ENCODE data around the gene TNFSF13B. TPM values are rescaled to one million over a fixed set of nuclear protein-coding genes. Genes with fewer than 3 reads are reported as not detected.

TNFSF13B gene
- total RNA-seq (ENCODE audit: unreplicated experiment), result 0.47 TPM
- long read RNA-seq, result 0 reads

- peak within 1 kb of the TSS; percentile 32 for H3K4me3 Mint-ChIP-seq (ENCODE audit: unreplicated experiment)
- H3K27ac Mint-ChIP-seq (ENCODE audit: unreplicated experiment), result no peak within 1 kb of the TSS
- peak; percentile 59 for DNase-seq
- H3K27me3 Mint-ChIP-seq (ENCODE audit: unreplicated experiment), result no peaks in the 10 kb centered on the region
- H3K9me3 Mint-ChIP-seq (ENCODE audit: unreplicated experiment), result no peaks in the 10 kb centered on the region
- peaks cover 13% of the 10 kb centered on the region for H3K4me1 Mint-ChIP-seq (ENCODE audit: low read depth, unreplicated experiment)
- H3K36me3 Mint-ChIP-seq (ENCODE audit: unreplicated experiment), result no peaks in the 10 kb centered on the region
- TF ChIP-seq CTCF (IDR thresholded peaks at IDR 0.05; ENCODE audit: partially characterized antibody, unreplicated experiment), result no peak
These were observed at the start of gene TNFSF13B for GRCh38 chr13:108269601-108270328. TNFSF13B (plus strand) TSS chr13:108269718; CDS start chr13:108269896, 178 bp downstream.

GRCh38 chr13:108220041-108220440, 49.5 kb upstream of the TNFSF13B start:
- Mint-ChIP-seq H3K4me1 (ENCODE audit: low read depth, unreplicated experiment) (peaks cover 27% of the 10 kb centered on the region), H3K9me3 (ENCODE audit: unreplicated experiment) (peaks cover 10% of the 10 kb centered on the region), H3K4me3 (ENCODE audit: unreplicated experiment) (peak overlapping the region; percentile 73), H3K27me3 (ENCODE audit: unreplicated experiment) (peaks cover 5% of the 10 kb centered on the region), H3K27ac (ENCODE audit: unreplicated experiment) (no peak overlapping the region), H3K36me3 (ENCODE audit: unreplicated experiment) (no peaks in the 10 kb centered on the region)
- DNase-seq, result no peak
- no peak for TF ChIP-seq CTCF (IDR thresholded peaks at IDR 0.05; ENCODE audit: partially characterized antibody, unreplicated experiment)

DNA sequence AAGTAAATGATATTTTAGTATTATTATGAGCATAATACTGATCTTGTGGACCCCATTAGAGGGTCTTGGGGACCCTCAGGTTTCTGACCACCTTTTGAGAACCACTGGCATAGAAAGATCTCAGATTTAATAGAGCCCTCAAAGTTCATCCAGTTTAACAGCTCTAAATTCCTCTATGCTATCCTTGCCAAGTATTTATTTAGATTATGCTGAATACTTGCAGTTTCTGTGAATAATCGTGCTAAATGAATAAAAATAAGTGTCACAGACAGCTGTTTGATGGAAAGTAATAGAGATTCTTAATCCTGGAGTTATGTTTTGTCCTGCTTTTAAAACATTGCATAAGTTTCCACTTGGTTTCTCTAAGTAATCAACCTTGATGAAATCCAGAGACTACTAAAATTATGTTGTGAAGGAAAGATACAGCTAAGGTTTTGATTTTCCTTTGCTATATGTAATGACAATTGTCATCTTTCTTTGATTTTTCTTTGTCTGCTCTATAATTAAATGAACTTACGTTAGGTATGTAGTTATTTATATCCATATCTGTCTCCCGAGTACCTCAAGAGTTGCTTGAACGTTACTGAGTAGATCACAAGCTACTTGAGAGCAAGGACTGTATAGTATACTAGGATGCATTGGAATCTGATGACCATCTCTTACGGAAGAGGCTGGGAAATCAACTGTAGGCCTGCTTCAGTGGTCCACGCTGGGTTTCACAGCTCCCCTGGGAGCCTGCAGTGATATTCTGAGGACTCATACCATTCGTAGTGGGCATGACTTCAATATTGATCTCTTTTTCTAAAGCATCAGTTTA, 45.6 kb upstream of the TNFSF13B start:
- TF ChIP-seq CTCF (IDR thresholded peaks at IDR 0.05; ENCODE audit: partially characterized antibody, unreplicated experiment), result no peak
- Mint-ChIP-seq H3K4me3 (ENCODE audit: unreplicated experiment) (no peak overlapping the region), H3K36me3 (ENCODE audit: unreplicated experiment) (no peaks in the 10 kb centered on the region), H3K27ac (ENCODE audit: unreplicated experiment) (no peak overlapping the region), H3K9me3 (ENCODE audit: unreplicated experiment) (peaks cover 4% of the 10 kb centered on the region), H3K27me3 (ENCODE audit: unreplicated experiment) (peaks cover 5% of the 10 kb centered on the region), H3K4me1 (ENCODE audit: low read depth, unreplicated experiment) (peaks cover 35% of the 10 kb centered on the region)
- no peak for DNase-seq

DNA sequence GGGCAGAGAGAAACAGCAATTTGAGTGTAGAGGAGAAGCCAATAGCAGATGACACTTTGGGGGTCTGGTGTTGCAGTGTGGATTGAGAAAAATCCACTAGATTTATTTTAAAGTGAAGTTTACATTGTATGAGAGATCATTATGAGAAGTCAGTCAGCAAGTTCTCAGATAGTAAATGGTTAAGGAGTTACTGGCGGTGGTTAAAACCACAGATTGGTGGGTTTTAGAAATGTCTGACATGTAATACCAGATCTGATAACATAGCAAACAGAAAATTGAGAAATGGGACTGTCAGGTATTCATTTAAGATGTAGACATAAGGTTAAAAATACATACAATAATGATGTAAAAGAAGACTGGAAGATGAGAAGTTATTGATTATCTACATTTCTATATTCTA, 44.1 kb upstream of the TNFSF13B start:
- no peaks in the 10 kb centered on the region for H3K27me3 Mint-ChIP-seq (ENCODE audit: unreplicated experiment)
- H3K27ac Mint-ChIP-seq (ENCODE audit: unreplicated experiment), result no peak overlapping the region
- H3K4me3 Mint-ChIP-seq (ENCODE audit: unreplicated experiment), result no peak overlapping the region
- H3K4me1 Mint-ChIP-seq (ENCODE audit: low read depth, unreplicated experiment), result peaks cover 22% of the 10 kb centered on the region
- no peaks in the 10 kb centered on the region for H3K36me3 Mint-ChIP-seq (ENCODE audit: unreplicated experiment)
- no peak for TF ChIP-seq CTCF (IDR thresholded peaks at IDR 0.05; ENCODE audit: partially characterized antibody, unreplicated experiment)
- H3K9me3 Mint-ChIP-seq (ENCODE audit: unreplicated experiment), result no peaks in the 10 kb centered on the region
- DNase-seq, result no peak

DNA sequence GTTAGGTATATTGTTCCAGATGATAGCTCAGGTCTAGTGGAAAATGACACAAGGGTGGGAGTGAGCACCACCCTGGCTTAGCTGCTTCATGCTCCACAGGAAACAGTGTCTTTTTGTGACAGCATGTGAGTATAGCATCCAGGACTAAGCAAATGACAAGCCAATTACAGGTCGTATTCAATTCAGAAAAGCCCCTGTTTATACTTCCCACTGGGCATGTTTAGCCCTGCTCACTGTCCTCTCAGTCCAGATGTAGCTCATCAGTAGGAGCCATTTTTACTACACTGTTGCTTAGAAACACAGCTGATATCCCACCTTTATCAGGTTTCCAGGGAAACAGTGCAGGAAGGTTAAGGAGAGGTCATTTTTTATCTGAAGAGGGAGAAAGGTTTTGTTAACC, 43.3 kb upstream of the TNFSF13B start:
- no peaks in the 10 kb centered on the region for H3K27me3 Mint-ChIP-seq (ENCODE audit: unreplicated experiment)
- H3K36me3 Mint-ChIP-seq (ENCODE audit: unreplicated experiment), result no peaks in the 10 kb centered on the region
- no peak overlapping the region for H3K4me3 Mint-ChIP-seq (ENCODE audit: unreplicated experiment)
- no peak for DNase-seq
- no peak overlapping the region for H3K27ac Mint-ChIP-seq (ENCODE audit: unreplicated experiment)
- H3K4me1 Mint-ChIP-seq (ENCODE audit: low read depth, unreplicated experiment), result peaks cover 19% of the 10 kb centered on the region
- no peak for TF ChIP-seq CTCF (IDR thresholded peaks at IDR 0.05; ENCODE audit: partially characterized antibody, unreplicated experiment)
- H3K9me3 Mint-ChIP-seq (ENCODE audit: unreplicated experiment), result no peaks in the 10 kb centered on the region

All from glutamatergic neuron (in vitro differentiated cells).